ENCODE data around the gene MLIP. TPM values are rescaled to one million over a fixed set of nuclear protein-coding genes. Genes with fewer than 3 reads are reported as not detected.

MLIP gene
- total and polyA plus RNA-seq, 2 of the 8 experiments (the other 6 are each of a cell fraction or from before 2014, with no cell fraction given): not detected

- Histone ChIP-seq H3K4me3 (ENCODE audit: extremely low read depth in 1 of 4, insufficient read depth in 2 of 4, low read depth in 3 of 4, low read length in 4 of 4) (no peak overlapping the region), H2BK120ac (replicated peaks; ENCODE audit: low read depth, low read length) (no peak overlapping the region), H3K9ac (replicated peaks in 1 of 4; ENCODE audit: extremely low read depth in 1 of 4, low read depth in 3 of 4, low read length in 3 of 4) (no peak overlapping the region), H3K79me2 (ENCODE audit: control insufficient read depth in 1 of 2, insufficient read depth in 2 of 2, low read length in 2 of 2) (no peaks in the 10 kb centered on the region), H3K79me1 (ENCODE audit: low read depth, low read length) (no peaks in the 10 kb centered on the region), H3K27ac (ENCODE audit: low read depth, low read length) (no peak overlapping the region), H3K23ac (ENCODE audit: insufficient read length) (no peak overlapping the region), H3K4me1 (replicated peaks in 1 of 4; ENCODE audit: control insufficient read depth in 3 of 4, insufficient read depth in 4 of 4, low read length in 3 of 4) (no peaks in the 10 kb centered on the region), H3K23me2 (ENCODE audit: low read depth, low read length) (no peaks in the 10 kb centered on the region), H2BK20ac (ENCODE audit: low read length) (no peak overlapping the region), H3K14ac (ENCODE audit: insufficient read length) (no peak overlapping the region), H3K18ac (ENCODE audit: extremely low read depth, low read length) (no peak overlapping the region), H3K9me3 (ENCODE audit: insufficient read depth in 2 of 2, low read depth in 1 of 2, low read length in 1 of 2) (no peaks in the 10 kb centered on the region), H2BK5ac (ENCODE audit: low read depth, low read length) (no peak overlapping the region), H3K4ac (replicated peaks; ENCODE audit: insufficient read length, low read depth, low read length) (no peak overlapping the region), H3K36me3 (ENCODE audit: control insufficient read depth in 2 of 4, insufficient read depth in 4 of 4, low read length in 3 of 4) (no peaks in the 10 kb centered on the region), H4K91ac (replicated peaks; ENCODE audit: insufficient read length, low read length) (no peak overlapping the region), H2BK12ac (ENCODE audit: low read depth, low read length) (no peak overlapping the region), H4K20me1 (replicated peaks in 1 of 2; ENCODE audit: control insufficient read depth in 1 of 2, insufficient read depth in 2 of 2, low read length in 2 of 2) (no peaks in the 10 kb centered on the region), H4K8ac (ENCODE audit: extremely low read depth, insufficient read depth, low read length) (no peak overlapping the region), H3K4me2 (ENCODE audit: insufficient read depth in 1 of 2, low read depth in 2 of 2, low read length in 2 of 2) (no peak overlapping the region), H2AK5ac (ENCODE audit: low read depth, low read length) (no peak overlapping the region), H4K5ac (ENCODE audit: insufficient read length, low read depth, low read length) (no peak overlapping the region), H3K27me3 (replicated peaks in 1 of 4; ENCODE audit: control insufficient read depth in 3 of 4, extremely low read depth in 1 of 4, insufficient read depth in 3 of 4, low read length in 3 of 4) (no peaks in the 10 kb centered on the region), H3K56ac (replicated peaks; ENCODE audit: insufficient read length, low read depth, low read length) (no peak overlapping the region), H2BK15ac (ENCODE audit: low read length) (no peak overlapping the region), H2AFZ (ENCODE audit: low read length) (no peak overlapping the region)
- CTCF ChIA-PET (ENCODE audit: partially characterized antibody): interaction anchor here (0.6 kb wide), 1 partner anchor 1473 kb away, joined by 4 read pairs; no protein-coding TSS in a partner anchor
- no peak for DNase-seq (ENCODE audit: low read depth in 1 of 2, low spot score in 2 of 2)
- POLR2A ChIA-PET (ENCODE audit: partially characterized antibody): no interaction called here
- FAIRE-seq: no peak
- 85% methylated on average over 3 of the region's 3 CpGs; no CpG with 5 or more reads in 1 of the 2 experiments for WGBS, 2 experiments (ENCODE audit: extremely low coverage in 1 of 2, insufficient coverage in 1 of 2, insufficient read length in 1 of 2, insufficient replicate concordance in 2 of 2, low coverage in 1 of 2, low lambda C conversion rate in 2 of 2, missing lambda C conversion rate in 1 of 2)
- TF ChIP-seq GTF2F1 (IDR thresholded peaks at IDR 0.05; ENCODE audit: borderline replicate concordance, low read depth, low read length) (no peak), CHD1 (IDR thresholded peaks at IDR 0.05; ENCODE audit: low read depth, low read length) (no peak), RAD21 (IDR thresholded peaks at IDR 0.05 in 1 of 2, conservative IDR thresholded peaks at IDR 0.05 in 1 of 2; ENCODE audit: low read depth in 2 of 2, low read length in 2 of 2) (no peak)
These were observed 12.0 kb upstream of the MLIP start for GRCh38 chr6:54099225-54099624.
